ENCODE data around the gene SMIM1.

DNA sequence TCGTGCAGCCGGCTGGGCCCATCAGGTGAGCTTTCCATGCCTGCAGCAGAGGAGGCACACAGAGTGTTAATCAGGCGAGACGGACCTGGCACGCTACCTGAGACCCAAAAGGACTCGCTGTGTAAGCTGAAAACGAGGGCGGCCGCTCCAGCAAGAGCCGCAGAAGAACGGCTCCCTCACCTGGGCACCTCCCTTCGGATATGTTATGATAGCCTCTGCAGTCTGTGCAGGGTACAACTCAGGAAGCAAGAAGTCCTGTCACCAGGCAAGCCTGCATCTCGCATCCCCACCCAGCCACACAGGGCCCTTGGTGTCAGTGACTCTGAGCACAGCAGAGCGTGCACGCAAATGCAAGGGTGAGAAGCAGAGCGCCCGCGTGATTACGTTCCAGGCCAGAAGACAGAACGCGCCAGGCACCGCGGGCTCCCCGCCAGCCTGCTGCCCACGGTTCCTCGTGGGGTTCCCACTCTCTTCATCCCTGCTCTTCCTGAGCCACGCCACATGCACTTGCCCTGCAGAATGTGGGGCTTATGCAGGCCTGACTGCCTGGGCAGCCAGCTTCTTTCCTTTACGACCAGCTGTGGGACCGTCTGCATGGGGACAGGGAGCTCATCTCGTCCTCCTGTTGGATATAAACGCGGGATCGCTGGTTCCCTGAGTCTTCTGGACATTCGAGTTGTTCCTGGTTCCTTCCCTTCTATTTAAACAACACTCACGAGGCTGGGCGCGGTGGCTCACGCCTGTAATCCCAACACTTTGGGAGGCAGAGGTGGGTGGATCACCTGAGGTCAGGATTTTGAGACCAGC, 44.0 kb downstream of the SMIM1 start:
- TF ChIP-seq, protein P1, sequence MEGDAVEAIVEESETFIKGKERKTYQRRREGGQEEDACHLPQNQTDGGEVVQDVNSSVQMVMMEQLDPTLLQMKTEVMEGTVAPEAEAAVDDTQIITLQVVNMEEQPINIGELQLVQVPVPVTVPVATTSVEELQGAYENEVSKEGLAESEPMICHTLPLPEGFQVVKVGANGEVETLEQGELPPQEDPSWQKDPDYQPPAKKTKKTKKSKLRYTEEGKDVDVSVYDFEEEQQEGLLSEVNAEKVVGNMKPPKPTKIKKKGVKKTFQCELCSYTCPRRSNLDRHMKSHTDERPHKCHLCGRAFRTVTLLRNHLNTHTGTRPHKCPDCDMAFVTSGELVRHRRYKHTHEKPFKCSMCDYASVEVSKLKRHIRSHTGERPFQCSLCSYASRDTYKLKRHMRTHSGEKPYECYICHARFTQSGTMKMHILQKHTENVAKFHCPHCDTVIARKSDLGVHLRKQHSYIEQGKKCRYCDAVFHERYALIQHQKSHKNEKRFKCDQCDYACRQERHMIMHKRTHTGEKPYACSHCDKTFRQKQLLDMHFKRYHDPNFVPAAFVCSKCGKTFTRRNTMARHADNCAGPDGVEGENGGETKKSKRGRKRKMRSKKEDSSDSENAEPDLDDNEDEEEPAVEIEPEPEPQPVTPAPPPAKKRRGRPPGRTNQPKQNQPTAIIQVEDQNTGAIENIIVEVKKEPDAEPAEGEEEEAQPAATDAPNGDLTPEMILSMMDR (IDR thresholded peaks at IDR 0.05): no peak
- TF ChIP-seq POLR2A (IDR thresholded peaks at IDR 0.05): no peak
